K562 (cell line): ENCODE results near the gene C2CD2. TPM values are rescaled to one million over a fixed set of nuclear protein-coding genes. Genes with fewer than 3 reads are reported as not detected.

Experiments used
- CC2D1A ChIP-seq: fragments of 450-650 bp; IDR thresholded peaks from 2 replicates; pipeline ENCODE4 v1.6.1; 2017; ENCODE audit warnings: mild to moderate bottlenecking
- FOXJ3 ChIP-seq: sonication (generic); formaldehyde crosslinking; IDR thresholded peaks from 2 replicates; pipeline ENCODE4 v1.4.0; 2020; ENCODE audit warnings: mild to moderate bottlenecking, missing genetic modification reagents
- TAF7 ChIP-seq: fragments of 450-650 bp; IDR thresholded peaks from 2 replicates; pipeline ENCODE4 v1.6.1; 2016; ENCODE audit warnings: missing genetic modification characterization, missing compliant biosample characterization
- XRCC5 ChIP-seq: fragments of 200-400 bp; formaldehyde crosslinking; IDR thresholded peaks from 2 replicates; pipeline ENCODE4 v1.6.1; 2017; ENCODE audit warnings: low read depth, mild to moderate bottlenecking, low read length
- ZFX ChIP-seq: sonication (generic); formaldehyde crosslinking; IDR thresholded peaks from 2 replicates; pipeline ENCODE4 v1.8.0; 2022; ENCODE audit warnings: mild to moderate bottlenecking, missing genetic modification reagents, moderate library complexity
- ZNF274 ChIP-seq: IDR thresholded peaks from 2 replicates; pipeline ENCODE4 v1.6.1; 2011; ENCODE audit warnings: low read depth, mild to moderate bottlenecking, low read length, moderate library complexity, borderline replicate concordance
- polyA plus RNA-seq, 8 experiments: library from polyadenylated mRNA; depleted of rRNA in 4 of 8; stranded (reverse) in 5 of 8; unstranded in 3 of 8; fragments of >200 nt; fragmentation: Nextera tagmentation in 2 of 8; fragmentation: Illumina TruSeq in 1 of 8; extraction: Ambion mirVana in 2 of 8; extraction: Trizol in 1 of 8; gene quantifications; 2 replicates each; pipeline versions ENCODE4 v1.2.1 to v1.2.3, GENCODE V29; 2011 to 2014; ENCODE audit warnings: inconsistent platforms in 1 of 8, missing spikeins in 1 of 8
- total RNA-seq, 7 experiments: library from RNA; depleted of rRNA in 6 of 7; stranded (reverse); fragments of >200 nt in 6 of 7; fragmentation: Illumina TruSeq in 2 of 7; extraction: Trizol in 2 of 7; gene quantifications; 2 replicates each; pipeline versions ENCODE4 v1.2.1 to v1.2.3, GENCODE V29; 2011 to 2021; ENCODE audit warnings: low replicate concordance in 1 of 7
- TF ChIP-seq, protein P1 (sequence below): fragments of 450-650 bp; conservative IDR thresholded peaks from 2 replicates; pipeline ENCODE4 v1.6.1; 2016; ENCODE audit warnings: missing genetic modification characterization, low read depth, mild to moderate bottlenecking, control low read depth, missing compliant biosample characterization
- TF ChIP-seq, protein P2 (sequence below): fragments of 250-450 bp; sonication (Bioruptor Pico); IDR thresholded peaks from 2 replicates; pipeline ENCODE4 v1.9.0; 2021; ENCODE audit warnings: mild to moderate bottlenecking
- TF ChIP-seq, protein P3 (sequence below): sonication (generic); formaldehyde crosslinking; IDR thresholded peaks from 2 replicates; pipeline ENCODE4 v1.8.0; 2023; ENCODE audit warnings: mild to moderate bottlenecking, missing genetic modification reagents
- TF ChIP-seq, protein P4 (sequence below): fragments of 250-450 bp; sonication (Bioruptor Pico); IDR thresholded peaks from 2 replicates; pipeline ENCODE4 v1.9.0; 2021; ENCODE audit warnings: mild to moderate bottlenecking, inconsistent platforms
- TF ChIP-seq, protein P5 (sequence below), 2 experiments: IDR thresholded peaks; 2 replicates each; pipeline ENCODE4 v1.6.1; 2012; ENCODE audit warnings: improper control_type of control experiment in 2 of 2, low read depth in 2 of 2, low read length in 2 of 2, borderline replicate concordance in 1 of 2
- TF ChIP-seq, protein P6 (sequence below), 2 experiments: fragments of 200-800 bp in 1 of 2; sonication (Bioruptor generic) in 1 of 2; sonication (generic) in 1 of 2; formaldehyde crosslinking in 1 of 2; IDR thresholded peaks in 1 of 2; conservative IDR thresholded peaks in 1 of 2; 2 replicates each; pipeline versions ENCODE4 v1.5.0 to v1.6.1; 2016 to 2020; ENCODE audit warnings: missing compliant biosample characterization in 1 of 2, missing genetic modification characterization in 1 of 2, missing genetic modification reagents in 1 of 2

The C2CD2 gene
- total and polyA plus RNA-seq, 9 of the 15 experiments (the other 6 are each of a cell fraction or from before 2014, with no cell fraction given) = 1.3 to 21.6 (median 12.1) TPM

DNA sequence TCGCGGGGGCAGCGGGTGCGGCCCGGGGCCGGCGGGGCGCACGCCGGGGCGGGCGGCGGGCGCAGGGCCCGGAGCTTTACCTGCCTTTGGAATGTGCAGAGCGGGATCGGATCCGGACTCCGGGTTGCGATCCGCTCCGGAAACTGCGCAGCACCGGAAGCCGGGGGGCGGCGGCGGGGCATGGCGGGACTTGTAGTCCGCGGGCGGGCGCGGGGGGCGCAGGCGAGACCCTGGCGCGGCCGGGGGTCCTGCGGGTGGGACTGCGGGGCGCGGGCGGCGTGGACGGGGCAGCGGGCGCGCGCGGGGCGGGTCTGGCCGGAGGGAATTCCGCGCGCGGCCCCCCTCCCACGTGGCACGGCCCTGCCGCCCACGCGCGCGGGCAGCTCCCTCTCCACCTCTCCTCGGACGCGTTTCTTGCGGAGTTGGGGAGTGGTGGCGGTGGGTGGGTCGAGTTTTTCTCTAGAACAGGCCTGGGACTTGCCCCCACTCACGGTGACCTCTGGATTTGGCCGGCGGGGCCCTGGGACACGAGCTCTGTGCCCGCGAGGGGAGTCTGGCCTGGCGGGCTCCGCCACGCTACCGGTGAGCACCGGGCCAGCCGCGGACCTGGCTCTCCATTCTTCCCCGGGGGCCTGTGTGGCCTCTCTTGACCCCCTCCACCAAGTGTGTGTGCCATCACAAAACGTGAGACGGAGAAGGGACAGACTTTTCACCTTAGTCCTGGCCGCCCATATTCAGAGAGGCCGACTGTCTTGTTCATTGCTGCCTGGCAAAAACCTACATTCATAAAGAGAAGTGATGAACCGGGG is 74.4 kb downstream of the C2CD2 start, which contains the start of gene PRDM15 (continued):
- TF ChIP-seq, protein P1, sequence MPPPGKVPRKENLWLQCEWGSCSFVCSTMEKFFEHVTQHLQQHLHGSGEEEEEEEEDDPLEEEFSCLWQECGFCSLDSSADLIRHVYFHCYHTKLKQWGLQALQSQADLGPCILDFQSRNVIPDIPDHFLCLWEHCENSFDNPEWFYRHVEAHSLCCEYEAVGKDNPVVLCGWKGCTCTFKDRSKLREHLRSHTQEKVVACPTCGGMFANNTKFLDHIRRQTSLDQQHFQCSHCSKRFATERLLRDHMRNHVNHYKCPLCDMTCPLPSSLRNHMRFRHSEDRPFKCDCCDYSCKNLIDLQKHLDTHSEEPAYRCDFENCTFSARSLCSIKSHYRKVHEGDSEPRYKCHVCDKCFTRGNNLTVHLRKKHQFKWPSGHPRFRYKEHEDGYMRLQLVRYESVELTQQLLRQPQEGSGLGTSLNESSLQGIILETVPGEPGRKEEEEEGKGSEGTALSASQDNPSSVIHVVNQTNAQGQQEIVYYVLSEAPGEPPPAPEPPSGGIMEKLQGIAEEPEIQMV = no peak
- TF ChIP-seq, protein P2, sequence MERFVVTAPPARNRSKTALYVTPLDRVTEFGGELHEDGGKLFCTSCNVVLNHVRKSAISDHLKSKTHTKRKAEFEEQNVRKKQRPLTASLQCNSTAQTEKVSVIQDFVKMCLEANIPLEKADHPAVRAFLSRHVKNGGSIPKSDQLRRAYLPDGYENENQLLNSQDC (CRISPR knock-in tag) = peak; percentile 65; the same call in 1 of the 2 replicates
- TF ChIP-seq ZNF274 (no peak), XRCC5 (0 out of 2 replicates have a peak, but pooled peaks have one; percentile 50), FOXJ3 (no peak), ZFX (peak; percentile 98), CC2D1A (no peak), TAF7 (peak; percentile 81)
- TF ChIP-seq, protein P3, sequence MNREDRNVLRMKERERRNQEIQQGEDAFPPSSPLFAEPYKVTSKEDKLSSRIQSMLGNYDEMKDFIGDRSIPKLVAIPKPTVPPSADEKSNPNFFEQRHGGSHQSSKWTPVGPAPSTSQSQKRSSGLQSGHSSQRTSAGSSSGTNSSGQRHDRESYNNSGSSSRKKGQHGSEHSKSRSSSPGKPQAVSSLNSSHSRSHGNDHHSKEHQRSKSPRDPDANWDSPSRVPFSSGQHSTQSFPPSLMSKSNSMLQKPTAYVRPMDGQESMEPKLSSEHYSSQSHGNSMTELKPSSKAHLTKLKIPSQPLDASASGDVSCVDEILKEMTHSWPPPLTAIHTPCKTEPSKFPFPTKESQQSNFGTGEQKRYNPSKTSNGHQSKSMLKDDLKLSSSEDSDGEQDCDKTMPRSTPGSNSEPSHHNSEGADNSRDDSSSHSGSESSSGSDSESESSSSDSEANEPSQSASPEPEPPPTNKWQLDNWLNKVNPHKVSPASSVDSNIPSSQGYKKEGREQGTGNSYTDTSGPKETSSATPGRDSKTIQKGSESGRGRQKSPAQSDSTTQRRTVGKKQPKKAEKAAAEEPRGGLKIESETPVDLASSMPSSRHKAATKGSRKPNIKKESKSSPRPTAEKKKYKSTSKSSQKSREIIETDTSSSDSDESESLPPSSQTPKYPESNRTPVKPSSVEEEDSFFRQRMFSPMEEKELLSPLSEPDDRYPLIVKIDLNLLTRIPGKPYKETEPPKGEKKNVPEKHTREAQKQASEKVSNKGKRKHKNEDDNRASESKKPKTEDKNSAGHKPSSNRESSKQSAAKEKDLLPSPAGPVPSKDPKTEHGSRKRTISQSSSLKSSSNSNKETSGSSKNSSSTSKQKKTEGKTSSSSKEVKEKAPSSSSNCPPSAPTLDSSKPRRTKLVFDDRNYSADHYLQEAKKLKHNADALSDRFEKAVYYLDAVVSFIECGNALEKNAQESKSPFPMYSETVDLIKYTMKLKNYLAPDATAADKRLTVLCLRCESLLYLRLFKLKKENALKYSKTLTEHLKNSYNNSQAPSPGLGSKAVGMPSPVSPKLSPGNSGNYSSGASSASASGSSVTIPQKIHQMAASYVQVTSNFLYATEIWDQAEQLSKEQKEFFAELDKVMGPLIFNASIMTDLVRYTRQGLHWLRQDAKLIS = peak; percentile 83
- TF ChIP-seq, protein P4, sequence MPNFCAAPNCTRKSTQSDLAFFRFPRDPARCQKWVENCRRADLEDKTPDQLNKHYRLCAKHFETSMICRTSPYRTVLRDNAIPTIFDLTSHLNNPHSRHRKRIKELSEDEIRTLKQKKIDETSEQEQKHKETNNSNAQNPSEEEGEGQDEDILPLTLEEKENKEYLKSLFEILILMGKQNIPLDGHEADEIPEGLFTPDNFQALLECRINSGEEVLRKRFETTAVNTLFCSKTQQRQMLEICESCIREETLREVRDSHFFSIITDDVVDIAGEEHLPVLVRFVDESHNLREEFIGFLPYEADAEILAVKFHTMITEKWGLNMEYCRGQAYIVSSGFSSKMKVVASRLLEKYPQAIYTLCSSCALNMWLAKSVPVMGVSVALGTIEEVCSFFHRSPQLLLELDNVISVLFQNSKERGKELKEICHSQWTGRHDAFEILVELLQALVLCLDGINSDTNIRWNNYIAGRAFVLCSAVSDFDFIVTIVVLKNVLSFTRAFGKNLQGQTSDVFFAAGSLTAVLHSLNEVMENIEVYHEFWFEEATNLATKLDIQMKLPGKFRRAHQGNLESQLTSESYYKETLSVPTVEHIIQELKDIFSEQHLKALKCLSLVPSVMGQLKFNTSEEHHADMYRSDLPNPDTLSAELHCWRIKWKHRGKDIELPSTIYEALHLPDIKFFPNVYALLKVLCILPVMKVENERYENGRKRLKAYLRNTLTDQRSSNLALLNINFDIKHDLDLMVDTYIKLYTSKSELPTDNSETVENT (CRISPR knock-in tag) = peak; percentile 61; the same call in 1 of the 2 replicates
- TF ChIP-seq, protein P5, sequence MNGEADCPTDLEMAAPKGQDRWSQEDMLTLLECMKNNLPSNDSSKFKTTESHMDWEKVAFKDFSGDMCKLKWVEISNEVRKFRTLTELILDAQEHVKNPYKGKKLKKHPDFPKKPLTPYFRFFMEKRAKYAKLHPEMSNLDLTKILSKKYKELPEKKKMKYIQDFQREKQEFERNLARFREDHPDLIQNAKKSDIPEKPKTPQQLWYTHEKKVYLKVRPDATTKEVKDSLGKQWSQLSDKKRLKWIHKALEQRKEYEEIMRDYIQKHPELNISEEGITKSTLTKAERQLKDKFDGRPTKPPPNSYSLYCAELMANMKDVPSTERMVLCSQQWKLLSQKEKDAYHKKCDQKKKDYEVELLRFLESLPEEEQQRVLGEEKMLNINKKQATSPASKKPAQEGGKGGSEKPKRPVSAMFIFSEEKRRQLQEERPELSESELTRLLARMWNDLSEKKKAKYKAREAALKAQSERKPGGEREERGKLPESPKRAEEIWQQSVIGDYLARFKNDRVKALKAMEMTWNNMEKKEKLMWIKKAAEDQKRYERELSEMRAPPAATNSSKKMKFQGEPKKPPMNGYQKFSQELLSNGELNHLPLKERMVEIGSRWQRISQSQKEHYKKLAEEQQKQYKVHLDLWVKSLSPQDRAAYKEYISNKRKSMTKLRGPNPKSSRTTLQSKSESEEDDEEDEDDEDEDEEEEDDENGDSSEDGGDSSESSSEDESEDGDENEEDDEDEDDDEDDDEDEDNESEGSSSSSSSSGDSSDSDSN (IDR thresholded peaks at IDR 0.05; ENCODE audit: borderline replicate concordance in 1 of 2, low read depth in 2 of 2, low read length in 2 of 2) = no peak
- TF ChIP-seq, protein P6, sequence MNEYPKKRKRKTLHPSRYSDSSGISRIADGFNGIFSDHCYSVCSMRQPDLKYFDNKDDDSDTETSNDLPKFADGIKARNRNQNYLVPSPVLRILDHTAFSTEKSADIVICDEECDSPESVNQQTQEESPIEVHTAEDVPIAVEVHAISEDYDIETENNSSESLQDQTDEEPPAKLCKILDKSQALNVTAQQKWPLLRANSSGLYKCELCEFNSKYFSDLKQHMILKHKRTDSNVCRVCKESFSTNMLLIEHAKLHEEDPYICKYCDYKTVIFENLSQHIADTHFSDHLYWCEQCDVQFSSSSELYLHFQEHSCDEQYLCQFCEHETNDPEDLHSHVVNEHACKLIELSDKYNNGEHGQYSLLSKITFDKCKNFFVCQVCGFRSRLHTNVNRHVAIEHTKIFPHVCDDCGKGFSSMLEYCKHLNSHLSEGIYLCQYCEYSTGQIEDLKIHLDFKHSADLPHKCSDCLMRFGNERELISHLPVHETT (CRISPR knock-in tag; conservative IDR thresholded peaks at IDR 0.05 in 1 of 2, IDR thresholded peaks at IDR 0.05 in 1 of 2) = 0 out of 4 replicates have a peak, but pooled peaks of 1 of the 2 experiments have one; percentile 14
